ENCODE data around the gene CITED4. TPM values are rescaled to one million over a fixed set of nuclear protein-coding genes. Genes with fewer than 3 reads are reported as not detected.

The CITED4 gene, protein sequence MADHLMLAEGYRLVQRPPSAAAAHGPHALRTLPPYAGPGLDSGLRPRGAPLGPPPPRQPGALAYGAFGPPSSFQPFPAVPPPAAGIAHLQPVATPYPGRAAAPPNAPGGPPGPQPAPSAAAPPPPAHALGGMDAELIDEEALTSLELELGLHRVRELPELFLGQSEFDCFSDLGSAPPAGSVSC
- 68.8 to 116 TPM (median 96.8 TPM) in 5 replicates for total RNA-seq (2022; extraction: Qiagen RNA extraction; ENCODE audit: low read depth)

DNA sequence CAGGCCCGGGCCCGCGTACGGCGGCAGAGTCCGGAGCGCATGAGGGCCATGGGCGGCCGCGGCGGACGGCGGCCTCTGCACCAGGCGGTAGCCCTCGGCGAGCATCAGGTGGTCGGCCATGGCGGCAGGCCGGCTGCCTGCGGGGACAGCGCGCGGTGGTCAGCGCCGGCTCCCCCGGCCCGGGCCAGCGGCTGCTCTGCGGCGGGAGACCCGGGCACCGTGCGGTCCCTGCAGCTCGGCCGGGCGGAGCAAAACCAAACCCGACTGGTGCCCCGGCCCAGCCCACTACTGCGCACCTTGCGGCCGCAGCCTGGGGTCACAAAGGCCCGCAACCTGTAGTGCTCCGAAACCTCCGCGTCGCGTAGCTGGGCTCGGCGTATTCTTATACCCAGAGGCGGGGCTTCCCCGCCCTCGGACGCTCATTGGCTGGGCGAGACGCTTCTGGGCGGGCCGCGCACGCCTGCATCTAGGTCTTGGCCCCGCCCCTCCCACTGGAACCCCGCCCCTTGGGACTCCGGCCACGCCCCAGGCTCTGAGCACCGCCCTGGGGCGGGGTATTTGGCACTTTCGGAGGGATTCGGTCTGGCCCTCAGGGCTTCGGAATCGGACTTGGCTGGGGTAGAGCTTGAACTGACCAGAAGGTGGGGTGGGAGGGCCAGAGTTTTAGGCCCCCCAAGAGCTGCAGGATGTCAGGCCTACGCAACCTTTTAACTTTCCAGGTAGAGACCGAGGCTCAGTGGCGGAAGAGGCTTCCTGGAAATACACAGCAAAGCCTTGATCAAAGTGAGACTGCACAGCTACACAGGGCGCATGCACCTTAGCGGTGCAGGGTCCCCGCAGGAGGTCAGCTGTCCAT, at the start of gene CITED4:
Gene CITED4 (minus strand): TSS at position 356 of the 856 bp plus-strand sequence. CDS start 236 bp downstream, at position 120.

Other genes starting within 250 kb of the CITED4 start
- gene RIMS3, start 196.7 kb downstream of the CITED4 start, total RNA-seq (2022; extraction: Qiagen RNA extraction; ENCODE audit: low read depth), result 1.0 to 1.7 TPM (median 1.2 TPM) in 5 replicates
- 30.0 to 38.7 TPM (median 36.8 TPM) in 5 replicates for gene NFYC, start 170.7 kb downstream of the CITED4 start, total RNA-seq (2022; extraction: Qiagen RNA extraction; ENCODE audit: low read depth)
- gene KCNQ4, start 78.6 kb downstream of the CITED4 start, total RNA-seq (2022; extraction: Qiagen RNA extraction; ENCODE audit: low read depth), result 0.21 to 0.43 TPM (median 0.29 TPM) in 5 replicates
- gene CTPS1, start 117.3 kb upstream of the CITED4 start, total RNA-seq (2022; extraction: Qiagen RNA extraction; ENCODE audit: low read depth), result 88.7 to 111 TPM (median 97.9 TPM) in 5 replicates
- 0.07 TPM in 1 of 5 replicates, not detected in the others for gene SLFNL1, start 159.4 kb upstream of the CITED4 start, total RNA-seq (2022; extraction: Qiagen RNA extraction; ENCODE audit: low read depth)

Measured in A549 treated with GW870086 at 1 μM for 4 hours (cell line).